ENCODE data around the gene CELF4.

Gene CELF4

DNA sequence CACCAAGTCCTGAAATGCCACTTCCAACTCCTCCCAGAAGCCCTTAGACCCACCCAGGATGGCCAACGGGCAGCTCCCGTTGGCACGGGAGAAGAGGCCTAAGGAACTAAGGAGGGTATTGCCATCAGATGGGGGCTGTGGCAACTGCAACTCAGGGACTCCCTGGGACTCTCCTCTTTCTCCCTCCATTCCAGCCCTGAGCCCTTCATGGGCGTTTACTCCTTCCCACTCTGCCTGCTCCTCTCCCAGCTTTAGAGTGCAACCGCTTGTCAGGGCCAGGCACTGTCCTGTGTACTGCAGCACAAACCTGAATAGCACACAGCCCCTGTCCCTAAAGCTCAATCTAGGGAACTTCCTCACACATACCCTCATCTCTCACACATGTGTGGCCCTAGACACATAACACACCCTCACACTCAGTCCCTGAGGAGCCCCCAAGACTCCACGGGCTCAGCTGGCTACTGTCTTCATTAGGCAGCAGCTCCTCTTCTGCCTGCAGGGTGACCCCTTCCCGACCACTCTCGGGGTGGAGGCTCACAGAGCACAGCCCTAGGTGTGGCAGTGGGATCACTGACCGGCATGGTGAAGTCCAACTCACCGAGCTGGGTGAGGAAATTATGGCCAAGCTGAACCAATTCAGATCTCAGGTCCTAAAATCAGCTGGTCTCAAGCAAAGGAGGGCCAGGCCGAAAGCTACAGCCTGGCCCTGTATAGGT is 316.3 kb downstream of the CELF4 start:
- DNase-seq, result no peak

- DNase-seq, result no peak
Observed at GRCh38 chr18:37248281-37248680, 317.3 kb downstream of the CELF4 start.

GRCh38 chr18:37247497-37248161 is 318.0 kb downstream of the CELF4 start:
- no peak for DNase-seq

GRCh38 chr18:37246779-37247340 is 318.7 kb downstream of the CELF4 start:
- no peak for DNase-seq

DNA sequence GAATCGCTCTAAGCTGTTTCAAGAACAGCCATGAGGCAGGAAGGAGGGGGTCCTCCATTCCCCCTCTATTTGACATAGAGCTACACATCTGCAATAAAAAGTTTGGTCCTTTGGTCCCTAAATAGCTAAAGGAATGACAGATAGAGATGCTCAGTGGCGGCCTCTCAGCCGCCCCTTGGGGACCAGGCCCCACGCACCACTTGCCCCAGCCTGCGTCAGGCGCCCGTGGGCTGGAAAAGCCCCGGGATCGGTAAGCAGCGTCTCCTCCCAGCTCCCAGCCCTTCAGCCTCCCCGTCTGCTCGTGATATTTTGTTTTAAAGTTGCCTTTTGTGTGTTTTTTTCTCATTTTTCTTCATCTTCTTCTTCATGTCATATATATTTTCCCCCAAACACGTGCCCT is 321.0 kb downstream of the CELF4 start:
- DNase-seq, result no peak

- DNase-seq, result no peak
Observed at GRCh38 chr18:37243741-37244140, 321.9 kb downstream of the CELF4 start.

GRCh38 chr18:37242826-37243560 is 322.6 kb downstream of the CELF4 start:
- DNase-seq, result no peak

DNA sequence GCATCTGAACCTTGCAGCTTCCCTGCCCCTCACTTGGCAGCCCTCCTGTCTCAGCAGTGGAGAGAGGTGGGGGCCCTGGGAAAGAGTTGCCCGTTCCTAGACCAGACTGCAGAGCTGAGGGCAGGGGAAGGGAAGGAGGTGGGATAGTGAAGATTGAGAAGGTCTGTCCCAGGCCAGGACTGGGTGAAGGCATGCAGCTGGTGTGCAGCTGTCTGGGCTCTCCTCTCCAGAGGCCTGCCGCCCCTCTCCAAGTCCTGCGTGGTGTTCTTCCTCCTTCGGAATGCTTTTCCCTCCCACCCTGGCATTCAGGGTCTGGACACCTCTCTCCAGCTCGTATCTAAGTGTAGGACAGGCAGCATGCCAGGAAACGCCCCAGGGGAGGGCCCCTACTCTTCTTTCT is 323.5 kb downstream of the CELF4 start:
- no peak for DNase-seq

DNA sequence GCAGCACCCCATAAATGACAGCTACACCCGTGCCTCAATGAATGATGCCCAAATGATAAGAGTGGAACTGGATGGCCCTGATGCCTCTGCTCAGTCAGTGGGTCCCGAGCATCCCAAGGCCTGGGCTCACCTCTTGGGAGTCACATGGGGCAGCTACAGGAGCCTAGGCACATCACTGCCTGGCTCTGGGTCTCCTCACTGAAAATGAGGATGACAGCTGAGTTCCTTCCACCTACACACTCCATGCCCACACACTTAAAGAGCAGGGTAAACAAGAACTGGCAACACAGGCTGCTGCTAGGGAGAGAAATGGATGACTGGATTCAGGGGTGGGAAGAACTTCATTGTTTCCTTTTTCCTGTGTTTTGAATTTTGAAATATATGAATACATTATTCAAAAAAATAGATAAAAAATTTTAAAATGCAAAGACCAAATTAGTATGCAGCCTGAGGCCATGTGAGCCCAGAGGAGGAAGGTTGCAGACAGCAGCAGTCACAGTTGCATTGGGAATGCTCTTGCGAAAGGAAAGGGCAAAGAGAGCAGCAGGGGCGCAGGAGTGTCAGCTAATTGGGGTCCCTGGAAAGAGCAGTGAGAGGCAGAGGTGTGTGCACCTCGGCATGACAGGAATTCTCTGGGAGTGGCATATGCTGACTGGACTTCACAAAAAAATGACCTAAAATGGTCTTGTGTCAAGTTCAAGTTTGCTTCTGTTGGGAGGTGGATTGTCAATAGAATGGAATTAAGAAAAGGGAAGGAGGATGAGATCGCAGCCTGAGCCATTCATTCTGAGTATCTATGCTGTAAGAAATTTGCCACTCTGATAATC is 327.1 kb downstream of the CELF4 start:
- DNase-seq, result no peak

DNA sequence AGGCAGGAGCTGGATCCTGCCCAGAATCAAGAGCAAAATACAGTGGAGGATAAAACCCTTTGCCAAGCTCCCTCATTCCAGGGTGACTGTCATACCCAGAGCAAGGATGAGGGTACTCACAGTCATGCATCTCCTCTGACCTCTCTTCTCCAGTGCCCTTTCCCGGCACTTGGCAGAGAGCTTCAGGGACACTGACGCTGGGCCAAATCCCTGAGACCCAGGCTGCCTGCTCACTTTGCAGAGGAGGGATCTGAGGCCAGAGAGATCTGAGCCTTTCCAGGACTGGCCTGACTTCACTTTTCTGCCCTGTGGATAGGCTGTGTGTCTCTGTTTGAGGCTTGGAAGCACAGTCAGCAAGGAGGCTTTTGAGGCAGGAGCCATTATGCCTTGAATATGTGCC is 330.0 kb downstream of the CELF4 start:
- no peak for DNase-seq

GRCh38 chr18:37231251-37231650 is 334.3 kb downstream of the CELF4 start:
- no peak for DNase-seq

DNA sequence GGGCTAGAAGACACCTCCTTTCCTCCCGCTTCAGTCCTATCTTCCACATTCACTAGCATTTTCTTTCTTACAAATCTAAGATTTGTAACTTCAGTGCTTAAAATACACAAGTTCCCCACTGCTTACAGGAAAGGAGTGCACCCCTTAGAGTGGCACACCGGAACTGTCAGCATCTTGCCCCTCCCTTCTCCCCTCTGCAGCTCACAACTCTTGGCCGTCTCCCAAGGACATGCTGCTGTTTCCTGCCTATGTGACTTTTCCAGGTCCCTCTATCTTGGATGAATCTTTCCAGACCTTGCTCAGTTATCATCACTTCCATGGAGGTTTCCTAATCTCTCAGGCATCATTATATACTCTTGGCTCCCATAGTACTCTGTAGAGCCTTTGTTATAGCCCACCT is 334.8 kb downstream of the CELF4 start:
- DNase-seq, result no peak

GRCh38 chr18:37225279-37225678 is 340.3 kb downstream of the CELF4 start:
- DNase-seq, result no peak

GRCh38 chr18:37222999-37223378 is 342.6 kb downstream of the CELF4 start:
- DNase-seq, result no peak

GRCh38 chr18:37222354-37222998 is 343.1 kb downstream of the CELF4 start:
- no peak for DNase-seq

GRCh38 chr18:37219257-37219656 is 346.3 kb downstream of the CELF4 start:
- DNase-seq, result no peak

DNA sequence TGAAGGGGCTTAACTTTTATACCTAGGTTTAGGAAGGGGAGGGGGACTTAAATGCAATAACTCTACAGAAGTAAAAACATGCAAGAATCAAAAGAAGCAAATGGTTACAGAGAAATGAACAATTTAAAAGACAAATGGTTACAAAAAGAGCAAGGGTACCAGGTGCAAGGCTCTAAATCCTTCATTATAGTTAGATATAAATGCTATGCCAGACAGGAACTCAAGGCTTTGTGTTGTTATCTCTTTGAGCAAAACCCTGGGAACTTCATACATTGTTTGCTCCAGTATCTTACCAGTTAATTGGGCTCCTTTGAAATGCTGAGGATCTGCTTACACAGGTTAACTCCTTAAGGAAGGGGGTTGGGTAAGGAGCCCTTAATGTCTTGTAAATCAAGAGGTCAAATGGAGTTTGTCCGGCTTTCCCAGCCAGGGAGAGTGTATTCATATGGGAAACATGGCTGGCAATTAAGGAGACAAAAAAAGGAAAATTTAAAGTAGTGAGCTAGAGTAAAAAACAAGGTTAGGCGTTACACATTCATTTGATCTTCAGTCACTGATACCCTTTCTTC is 347.5 kb downstream of the CELF4 start:
- no peak for DNase-seq

DNA sequence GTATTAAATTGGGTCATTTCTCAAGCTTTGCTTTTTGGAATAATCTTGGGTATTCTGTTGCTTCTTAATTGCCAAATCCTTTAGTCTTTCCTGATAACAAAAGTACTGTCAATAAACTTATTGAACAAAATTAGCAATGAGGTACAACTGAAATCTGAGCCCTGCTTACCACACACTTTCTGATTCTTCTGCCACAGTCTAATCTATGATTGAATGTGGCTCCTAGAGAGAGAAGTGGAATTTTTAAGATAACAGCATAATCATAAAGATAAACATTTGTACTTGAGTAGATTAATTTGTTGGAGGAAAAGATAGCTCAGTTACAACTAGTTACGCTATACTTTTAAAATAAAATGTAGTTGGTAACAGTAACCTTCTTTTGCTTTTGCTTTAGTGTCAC is 354.8 kb downstream of the CELF4 start:
- no peak for DNase-seq

DNA sequence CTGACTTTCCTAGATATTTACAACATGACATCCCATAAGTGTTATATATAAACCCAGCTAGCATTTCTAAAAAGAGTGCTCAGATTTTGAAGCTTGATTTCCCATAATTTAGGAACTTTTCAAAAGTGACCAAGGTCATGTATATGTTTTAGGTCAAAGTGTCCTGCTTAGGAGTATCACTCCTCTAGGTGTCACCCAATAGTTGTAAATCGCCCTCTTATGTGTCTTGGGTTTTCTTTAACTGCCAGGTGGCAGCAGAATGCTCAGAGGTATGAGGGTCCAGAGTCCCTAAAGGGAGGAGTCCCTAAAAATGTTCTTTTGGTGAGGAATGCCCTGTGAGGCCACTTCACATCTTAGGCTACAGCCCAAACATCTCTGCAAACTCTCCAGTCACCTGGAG is 358.3 kb downstream of the CELF4 start:
- DNase-seq, result no peak

- no peak for DNase-seq
Observed at GRCh38 chr18:37199741-37200140, 365.9 kb downstream of the CELF4 start.
